PFSK-1 (cell line): ENCODE results near the gene MAP1LC3A.

Source experiments
- FOXP2 ChIP-seq: optimal IDR thresholded peaks from 2 replicates; pipeline ENCODE3; 2011; ENCODE audit warnings: borderline replicate concordance, control low read depth, inconsistent platforms; ENCODE audit not compliant: insufficient read depth; ENCODE audit errors: extremely low read length, extremely low read depth
- POLR2AphosphoS5 ChIP-seq: IDR thresholded peaks from 2 replicates; pipeline ENCODE4 v1.6.1; 2012; ENCODE audit warnings: low read depth, mild to moderate bottlenecking, control low read depth, low read length, moderate library complexity
- REST ChIP-seq, 2 experiments: IDR thresholded peaks; 2 replicates each; pipeline versions ENCODE4 v1.6.1 to v1.8.0; 2011 to 2012; ENCODE audit warnings: low read depth in 2 of 2, low read length in 2 of 2, control low read depth in 1 of 2, inconsistent platforms in 1 of 2, mild to moderate bottlenecking in 1 of 2, moderate library complexity in 1 of 2; ENCODE audit not compliant: insufficient read depth in 1 of 2
- SIN3A ChIP-seq: IDR thresholded peaks from 2 replicates; pipeline ENCODE4 v1.6.1; 2012; ENCODE audit warnings: mild to moderate bottlenecking, low read length, moderate library complexity, borderline replicate concordance; ENCODE audit not compliant: insufficient read depth
- TAF1 ChIP-seq: IDR thresholded peaks from 2 replicates; pipeline ENCODE4 v1.6.1; 2012; ENCODE audit warnings: low read length, control low read depth, borderline replicate concordance; ENCODE audit not compliant: insufficient read depth

The MAP1LC3A gene

GRCh38 chr20:34527016-34527415, 31.5 kb upstream of the MAP1LC3A start:
- TF ChIP-seq SIN3A, result no peak
- TF ChIP-seq POLR2AphosphoS5, result no peak
- TF ChIP-seq REST (IDR thresholded peaks at IDR 0.05; ENCODE audit: insufficient read depth in 1 of 2, low read depth in 2 of 2, low read length in 2 of 2), result no peak
- no peak for TF ChIP-seq FOXP2
- TF ChIP-seq TAF1, result no peak

GRCh38 chr20:34528921-34529297, 29.6 kb upstream of the MAP1LC3A start:
- TF ChIP-seq REST (IDR thresholded peaks at IDR 0.05; ENCODE audit: insufficient read depth in 1 of 2, low read depth in 2 of 2, low read length in 2 of 2), result no peak
- TF ChIP-seq POLR2AphosphoS5, result no peak
- TF ChIP-seq FOXP2, result no peak
- TF ChIP-seq SIN3A, result no peak
- no peak for TF ChIP-seq TAF1

- TF ChIP-seq FOXP2, result no peak
- TF ChIP-seq TAF1, result no peak
Observed at GRCh38 chr20:34529742-34530141, 28.8 kb upstream of the MAP1LC3A start.

GRCh38 chr20:34530342-34530741, 28.2 kb upstream of the MAP1LC3A start:
- TF ChIP-seq POLR2AphosphoS5 (no peak), TAF1 (no peak), REST (IDR thresholded peaks at IDR 0.05; ENCODE audit: insufficient read depth in 1 of 2, low read depth in 2 of 2, low read length in 2 of 2) (no peak), SIN3A (no peak), FOXP2 (no peak)

GRCh38 chr20:34531608-34532265, 26.8 kb upstream of the MAP1LC3A start:
- TF ChIP-seq POLR2AphosphoS5 (no peak), FOXP2 (no peak), SIN3A (no peak), REST (IDR thresholded peaks at IDR 0.05; ENCODE audit: insufficient read depth in 1 of 2, low read depth in 2 of 2, low read length in 2 of 2) (no peak), TAF1 (no peak)
